ENCODE results near the gene COX7B2.
A peak's percentile ranks its signal among the peaks of the same experiment; 100 is the strongest.

Gene COX7B2

GRCh38 chr4:46937493-46937892, 28.4 kb upstream of the COX7B2 start:
- Mint-ChIP-seq H3K36me3 (ENCODE audit: low read depth) (no peaks in the 10 kb centered on the region), H3K27me3 (ENCODE audit: low read depth) (no peaks in the 10 kb centered on the region)

GRCh38 chr4:46934726-46935125, 25.7 kb upstream of the COX7B2 start:
- Mint-ChIP-seq H3K27ac (no peak overlapping the region), H3K27me3 (ENCODE audit: low read depth) (no peaks in the 10 kb centered on the region), H3K4me1 (no peaks in the 10 kb centered on the region), H3K9me3 (no peaks in the 10 kb centered on the region), H3K4me3 (no peak overlapping the region), H3K36me3 (ENCODE audit: low read depth) (no peaks in the 10 kb centered on the region)
- no peak for TF ChIP-seq CTCF (IDR thresholded peaks at IDR 0.05; ENCODE audit: unreplicated experiment in 3 of 3)

More at GRCh38 chr4:46937493-46937892, 28.4 kb upstream of the COX7B2 start:
- Mint-ChIP-seq H3K4me3 (no peak overlapping the region), H3K4me1 (no peaks in the 10 kb centered on the region), H3K27ac (no peak overlapping the region), H3K9me3 (no peaks in the 10 kb centered on the region)
- peak in 1 of 3 experiments; percentile 27 for TF ChIP-seq CTCF (IDR thresholded peaks at IDR 0.05; ENCODE audit: unreplicated experiment in 3 of 3)

GRCh38 chr4:46933686-46934085, 24.6 kb upstream of the COX7B2 start:
- no peaks in the 10 kb centered on the region for H3K36me3 Mint-ChIP-seq (ENCODE audit: low read depth)
- no peaks in the 10 kb centered on the region for H3K9me3 Mint-ChIP-seq
- no peak for TF ChIP-seq CTCF (IDR thresholded peaks at IDR 0.05; ENCODE audit: unreplicated experiment in 3 of 3)
- H3K4me3 Mint-ChIP-seq: no peak overlapping the region
- H3K27ac Mint-ChIP-seq: no peak overlapping the region
- H3K27me3 Mint-ChIP-seq (ENCODE audit: low read depth): no peaks in the 10 kb centered on the region
- H3K4me1 Mint-ChIP-seq: no peaks in the 10 kb centered on the region

GRCh38 chr4:46931981-46932380, 22.9 kb upstream of the COX7B2 start:
- H3K9me3 Mint-ChIP-seq: no peaks in the 10 kb centered on the region
- H3K36me3 Mint-ChIP-seq (ENCODE audit: low read depth): no peaks in the 10 kb centered on the region
- peak; percentile 32 to 56 (median 53) for TF ChIP-seq CTCF (IDR thresholded peaks at IDR 0.05; ENCODE audit: unreplicated experiment in 3 of 3)
- H3K4me1 Mint-ChIP-seq: no peaks in the 10 kb centered on the region
- no peaks in the 10 kb centered on the region for H3K27me3 Mint-ChIP-seq (ENCODE audit: low read depth)
- no peak overlapping the region for H3K4me3 Mint-ChIP-seq
- H3K27ac Mint-ChIP-seq: no peak overlapping the region

- TF ChIP-seq CTCF (IDR thresholded peaks at IDR 0.05; ENCODE audit: unreplicated experiment in 3 of 3): no peak
- Mint-ChIP-seq H3K27me3 (ENCODE audit: low read depth) (no peaks in the 10 kb centered on the region), H3K27ac (no peak overlapping the region), H3K4me1 (no peaks in the 10 kb centered on the region), H3K36me3 (ENCODE audit: low read depth) (no peaks in the 10 kb centered on the region), H3K9me3 (no peaks in the 10 kb centered on the region), H3K4me3 (no peak overlapping the region)
These were observed 21.8 kb upstream of the COX7B2 start for GRCh38 chr4:46930891-46931290.

- Mint-ChIP-seq H3K4me1 (no peaks in the 10 kb centered on the region), H3K36me3 (ENCODE audit: low read depth) (no peaks in the 10 kb centered on the region), H3K27me3 (ENCODE audit: low read depth) (no peaks in the 10 kb centered on the region), H3K27ac (no peak overlapping the region), H3K9me3 (no peaks in the 10 kb centered on the region), H3K4me3 (no peak overlapping the region)
- no peak for TF ChIP-seq CTCF (IDR thresholded peaks at IDR 0.05; ENCODE audit: unreplicated experiment in 3 of 3)
These were observed 18.2 kb upstream of the COX7B2 start for GRCh38 chr4:46927201-46927600.

Data from nephron (organoid).